Osteocyte (in vitro differentiated cells): ENCODE results near the gene OLIG1. TPM values are rescaled to one million over a fixed set of nuclear protein-coding genes. Genes with fewer than 3 reads are reported as not detected.

ENCODE experiments used
- DNase-seq: peaks from one replicate; pipeline ENCODE4 v3.0.0; 2021; ENCODE audit warnings: mixed read lengths; ENCODE audit not compliant: unreplicated experiment; ENCODE audit errors: extremely low spot score
- H3K27ac Mint-ChIP-seq: one replicate; pipeline ENCODE4 v1.8.0; 2021; ENCODE audit warnings: mild to moderate bottlenecking, mixed read lengths; ENCODE audit not compliant: unreplicated experiment
- H3K27me3 Mint-ChIP-seq: one replicate; pipeline ENCODE4 v1.8.0; 2021; ENCODE audit warnings: mixed read lengths; ENCODE audit not compliant: unreplicated experiment
- H3K36me3 Mint-ChIP-seq: one replicate; pipeline ENCODE4 v1.8.0; 2021; ENCODE audit warnings: mixed read lengths; ENCODE audit not compliant: unreplicated experiment
- H3K4me1 Mint-ChIP-seq: one replicate; pipeline ENCODE4 v1.8.0; 2021; ENCODE audit warnings: mixed read lengths; ENCODE audit not compliant: unreplicated experiment
- H3K4me3 Mint-ChIP-seq: one replicate; pipeline ENCODE4 v1.8.0; 2021; ENCODE audit warnings: mild to moderate bottlenecking, moderate library complexity, mixed read lengths; ENCODE audit not compliant: unreplicated experiment
- H3K9me3 Mint-ChIP-seq: one replicate; pipeline ENCODE4 v1.8.0; 2021; ENCODE audit warnings: mixed read lengths; ENCODE audit not compliant: unreplicated experiment
- CTCF ChIP-seq: fragments of 200-600 bp; sonication (generic); IDR thresholded peaks from 2 replicates; pipeline ENCODE4 v1.5.0; 2021; ENCODE audit warnings: antibody characterized with exemption, mild to moderate bottlenecking, moderate library complexity
- total RNA-seq: library from RNA; stranded (reverse); gene quantifications from 2 replicates; pipeline ENCODE4 v1.2.1, GENCODE V29; 2021

Gene OLIG1
- total RNA-seq, 1 donor from 2014 or later: not detected

GRCh38 chr21:33061233-33061632 lies 8.7 kb upstream of the OLIG1 start:
- Mint-ChIP-seq H3K4me1 (no peaks in the 10 kb centered on the region), H3K9me3 (no peaks in the 10 kb centered on the region), H3K27ac (no peak overlapping the region), H3K27me3 (peaks cover 74% of the 10 kb centered on the region), H3K4me3 (no peak overlapping the region), H3K36me3 (no peaks in the 10 kb centered on the region)
- TF ChIP-seq CTCF: no peak
- no peak for DNase-seq

- H3K27me3 Mint-ChIP-seq: peaks cover 84% of the 10 kb centered on the region
- H3K9me3 Mint-ChIP-seq: no peaks in the 10 kb centered on the region
- no peak overlapping the region for H3K27ac Mint-ChIP-seq
- H3K4me1 Mint-ChIP-seq: no peaks in the 10 kb centered on the region
- no peaks in the 10 kb centered on the region for H3K36me3 Mint-ChIP-seq
- no peak for DNase-seq
- no peak for TF ChIP-seq CTCF
- H3K4me3 Mint-ChIP-seq: no peak overlapping the region
Observed at GRCh38 chr21:33063375-33063883, 6.5 kb upstream of the OLIG1 start.

GRCh38 chr21:33063907-33064622 lies 5.9 kb upstream of the OLIG1 start:
- no peak for DNase-seq
- Mint-ChIP-seq H3K4me3 (no peak overlapping the region), H3K4me1 (no peaks in the 10 kb centered on the region), H3K36me3 (no peaks in the 10 kb centered on the region), H3K27me3 (peaks cover 86% of the 10 kb centered on the region), H3K9me3 (peaks cover 2% of the 10 kb centered on the region), H3K27ac (no peak overlapping the region)
- TF ChIP-seq CTCF: no peak

GRCh38 chr21:33064623-33065390 lies 5.1 kb upstream of the OLIG1 start:
- Mint-ChIP-seq H3K36me3 (no peaks in the 10 kb centered on the region), H3K27ac (no peak overlapping the region), H3K4me3 (no peak overlapping the region), H3K27me3 (peaks cover 86% of the 10 kb centered on the region), H3K9me3 (peaks cover 7% of the 10 kb centered on the region), H3K4me1 (no peaks in the 10 kb centered on the region)
- TF ChIP-seq CTCF: no peak
- no peak for DNase-seq

GRCh38 chr21:33067043-33067442 lies 2.9 kb upstream of the OLIG1 start:
- H3K9me3 Mint-ChIP-seq: peaks cover 7% of the 10 kb centered on the region

More at GRCh38 chr21:33067043-33067442, 2.9 kb upstream of the OLIG1 start:
- H3K27me3 Mint-ChIP-seq: peaks cover 79% of the 10 kb centered on the region
- DNase-seq: no peak
- no peak for TF ChIP-seq CTCF
- H3K36me3 Mint-ChIP-seq: no peaks in the 10 kb centered on the region
- no peak overlapping the region for H3K4me3 Mint-ChIP-seq
- H3K4me1 Mint-ChIP-seq: peaks cover 11% of the 10 kb centered on the region
- no peak overlapping the region for H3K27ac Mint-ChIP-seq
